Karpas-422 (cell line): ENCODE measurements around the gene GABRR2. TPM values are rescaled to one million over a fixed set of nuclear protein-coding genes. Genes with fewer than 3 reads are reported as not detected.
A peak's percentile ranks its signal among the peaks of the same experiment; 100 is the strongest.

Source experiments
- DNase-seq: peaks from one replicate; pipeline ENCODE4 v3.0.0-alpha.2; 2015
- H2AFZ ChIP-seq: fragments of 200-600 bp; sonication (generic); 2 replicates; pipeline ENCODE4 v1.6.1; 2014; ENCODE audit warnings: antibody characterized with exemption, low read length, mixed read lengths
- H3K27ac ChIP-seq: fragments of 200-600 bp; sonication (generic); 2 replicates; pipeline ENCODE4 v1.5.1; 2014; ENCODE audit warnings: mild to moderate bottlenecking, low read length, moderate library complexity
- H3K27me3 ChIP-seq: fragments of 200-600 bp; sonication (generic); 2 replicates; pipeline ENCODE4 v1.6.1; 2014; ENCODE audit warnings: low read length, mixed read lengths
- H3K36me3 ChIP-seq: fragments of 200-600 bp; sonication (generic); 2 replicates; pipeline ENCODE4 v1.6.1; 2014; ENCODE audit warnings: low read length, mixed read lengths; ENCODE audit not compliant: insufficient read depth
- H3K4me1 ChIP-seq: fragments of 200-600 bp; sonication (generic); 2 replicates; pipeline ENCODE4 v1.6.1; 2014; ENCODE audit warnings: mild to moderate bottlenecking, low read length, mixed read lengths
- H3K4me2 ChIP-seq: fragments of 200-600 bp; sonication (generic); 2 replicates; pipeline ENCODE4 v1.6.1; 2014; ENCODE audit warnings: low read length, low read depth, mild to moderate bottlenecking; ENCODE audit not compliant: poor library complexity, severe bottlenecking
- H3K4me3 ChIP-seq: fragments of 200-600 bp; sonication (generic); 2 replicates; pipeline ENCODE4 v1.5.1; 2014; ENCODE audit warnings: mild to moderate bottlenecking, antibody characterized with exemption, low read length, mixed read lengths
- H3K79me2 ChIP-seq: fragments of 200-600 bp; sonication (generic); 2 replicates; pipeline ENCODE4 v1.6.1; 2014; ENCODE audit warnings: mild to moderate bottlenecking, low read length, mixed read lengths
- H3K9ac ChIP-seq: fragments of 200-600 bp; sonication (generic); 2 replicates; pipeline ENCODE4 v1.6.0; 2014; ENCODE audit warnings: low read length
- H3K9me2 ChIP-seq: fragments of 200-600 bp; sonication (generic), shearing (Covaris generic); replicated peaks from 2 replicates; pipeline ENCODE4 v1.6.0; 2014; ENCODE audit warnings: mild to moderate bottlenecking, low read length, moderate library complexity; ENCODE audit not compliant: insufficient read depth
- H3K9me3 ChIP-seq: fragments of 300-700, 200-600 bp; sonication (generic); 2 replicates; pipeline ENCODE4 v1.6.1; 2014; ENCODE audit warnings: low read length, mixed read lengths
- H4K20me1 ChIP-seq: fragments of 200-600 bp; sonication (generic); 2 replicates; pipeline ENCODE4 v1.6.1; 2014; ENCODE audit warnings: mild to moderate bottlenecking, antibody characterized with exemption, low read length, low read depth; ENCODE audit not compliant: insufficient read depth
- total RNA-seq: library from RNA; depleted of rRNA; stranded (reverse); fragments of >200 nt; shearing (Covaris generic); gene quantifications from 2 replicates; pipeline ENCODE4 v1.2.3, GENCODE V29; 2014; ENCODE audit warnings: low replicate concordance

The GABRR2 gene
- total RNA-seq, 1 experiment from 2014 or later = 0.22 TPM

GRCh38 chr6:89353702-89354392 is 38.7 kb upstream of the GABRR2 start:
- Histone ChIP-seq H2AFZ (no peak overlapping the region), H3K4me2 (peak overlapping the region; percentile 93), H3K27ac (no peak overlapping the region), H3K9me3 (no peaks in the 10 kb centered on the region), H3K79me2 (peaks cover 32% of the 10 kb centered on the region), H3K4me1 (peaks cover 63% of the 10 kb centered on the region), H3K9ac (peak overlapping the region; percentile 94; the same call in 1 of the 2 replicates), H3K4me3 (peak overlapping the region; percentile 88; the same call in 1 of the 2 replicates), H3K36me3 (peaks cover 5% of the 10 kb centered on the region; the same call in 1 of the 2 replicates), H4K20me1 (no peaks in the 10 kb centered on the region), H3K27me3 (no peaks in the 10 kb centered on the region), H3K9me2 (no peaks in the 10 kb centered on the region)
- DNase-seq = peak; percentile 55

- Histone ChIP-seq H3K4me2 (peak overlapping the region; percentile 93), H3K9ac (peak overlapping the region; percentile 94), H2AFZ (peak overlapping the region; percentile 94), H3K9me2 (no peaks in the 10 kb centered on the region), H3K27me3 (no peaks in the 10 kb centered on the region), H3K36me3 (peaks cover 6% of the 10 kb centered on the region; the same call in 1 of the 2 replicates), H3K4me3 (peak overlapping the region; percentile 88), H3K79me2 (peaks cover 39% of the 10 kb centered on the region), H4K20me1 (peaks cover 5% of the 10 kb centered on the region; the same call in 1 of the 2 replicates), H3K4me1 (peaks cover 70% of the 10 kb centered on the region), H3K27ac (no peak overlapping the region), H3K9me3 (no peaks in the 10 kb centered on the region)
- no peak for DNase-seq
These were observed 38.0 kb upstream of the GABRR2 start for GRCh38 chr6:89353118-89353556.

- Histone ChIP-seq H4K20me1 (peaks cover 6% of the 10 kb centered on the region; the same call in 1 of the 2 replicates), H3K9me3 (no peaks in the 10 kb centered on the region), H3K9ac (peak within 1 kb of the TSS; percentile 94), H2AFZ (peak within 1 kb of the TSS; percentile 94), H3K27me3 (no peaks in the 10 kb centered on the region), H3K9me2 (no peaks in the 10 kb centered on the region), H3K27ac (peak within 1 kb of the TSS; percentile 92), H3K79me2 (peaks cover 46% of the 10 kb centered on the region), H3K4me2 (peak within 1 kb of the TSS; percentile 93), H3K36me3 (peaks cover 6% of the 10 kb centered on the region; the same call in 1 of the 2 replicates), H3K4me3 (peak within 1 kb of the TSS; percentile 88), H3K4me1 (peaks cover 70% of the 10 kb centered on the region)
- peak; percentile 85 for DNase-seq
These were observed 37.4 kb upstream of the GABRR2 start, which contains the start of gene UBE2J1 for GRCh38 chr6:89352278-89353117. UBE2J1 (minus strand) TSS chr6:89352722; CDS start chr6:89352569, 153 bp downstream.

- H3K4me1 ChIP-seq = peaks cover 67% of the 10 kb centered on the region
These were observed 36.7 kb upstream of the GABRR2 start for GRCh38 chr6:89351671-89352277.

GRCh38 chr6:89350281-89350966 is 35.3 kb upstream of the GABRR2 start:
- no peaks in the 10 kb centered on the region for H3K27me3 ChIP-seq
- peak overlapping the region; percentile 92 for H3K27ac ChIP-seq
- H3K4me2 ChIP-seq = peak overlapping the region; percentile 93
- H4K20me1 ChIP-seq = peaks cover 6% of the 10 kb centered on the region; the same call in 1 of the 2 replicates
- H2AFZ ChIP-seq = no peak overlapping the region
- peaks cover 64% of the 10 kb centered on the region for H3K4me1 ChIP-seq
- H3K9me3 ChIP-seq = no peaks in the 10 kb centered on the region
- H3K9ac ChIP-seq = peak overlapping the region; percentile 94
- DNase-seq = peak; percentile 89
- H3K4me3 ChIP-seq = peak overlapping the region; percentile 88
- no peaks in the 10 kb centered on the region for H3K9me2 ChIP-seq
- H3K79me2 ChIP-seq = peaks cover 66% of the 10 kb centered on the region
- peaks cover 6% of the 10 kb centered on the region; the same call in 1 of the 2 replicates for H3K36me3 ChIP-seq

More at GRCh38 chr6:89351671-89352277, 36.7 kb upstream of the GABRR2 start:
- H2AFZ ChIP-seq = peak overlapping the region; percentile 94; the same call in 1 of the 2 replicates
- peaks cover 6% of the 10 kb centered on the region; the same call in 1 of the 2 replicates for H4K20me1 ChIP-seq
- H3K9me2 ChIP-seq = no peaks in the 10 kb centered on the region
- peak overlapping the region; percentile 88 for H3K4me3 ChIP-seq
- H3K9ac ChIP-seq = peak overlapping the region; percentile 94
- peak overlapping the region; percentile 93 for H3K4me2 ChIP-seq
- peak; percentile 54 for DNase-seq
- no peaks in the 10 kb centered on the region for H3K27me3 ChIP-seq
- H3K79me2 ChIP-seq = peaks cover 53% of the 10 kb centered on the region
- peaks cover 6% of the 10 kb centered on the region; the same call in 1 of the 2 replicates for H3K36me3 ChIP-seq
- no peaks in the 10 kb centered on the region for H3K9me3 ChIP-seq
- H3K27ac ChIP-seq = peak overlapping the region; percentile 92

GRCh38 chr6:89348372-89348771 is 33.3 kb upstream of the GABRR2 start:
- Histone ChIP-seq H3K4me1 (peaks cover 61% of the 10 kb centered on the region), H3K9ac (peak overlapping the region; percentile 19; the same call in 1 of the 2 replicates), H3K4me2 (peak overlapping the region; percentile 26), H3K36me3 (peaks cover 6% of the 10 kb centered on the region; the same call in 1 of the 2 replicates), H3K27me3 (no peaks in the 10 kb centered on the region), H3K27ac (peak overlapping the region; percentile 16), H3K9me3 (no peaks in the 10 kb centered on the region), H2AFZ (no peak overlapping the region), H3K9me2 (no peaks in the 10 kb centered on the region), H4K20me1 (peaks cover 6% of the 10 kb centered on the region; the same call in 1 of the 2 replicates), H3K4me3 (no peak overlapping the region), H3K79me2 (peaks cover 85% of the 10 kb centered on the region)
- DNase-seq = no peak

GRCh38 chr6:89347825-89348224 is 32.7 kb upstream of the GABRR2 start:
- peak overlapping the region; percentile 26 for H3K4me2 ChIP-seq
- H3K27ac ChIP-seq = 0 out of 2 replicates have a peak overlapping the region, but pooled peaks have one; percentile 16

More at GRCh38 chr6:89347825-89348224, 32.7 kb upstream of the GABRR2 start:
- Histone ChIP-seq H3K36me3 (peaks cover 6% of the 10 kb centered on the region; the same call in 1 of the 2 replicates), H2AFZ (no peak overlapping the region), H3K4me3 (no peak overlapping the region), H3K9me2 (no peaks in the 10 kb centered on the region), H3K9ac (peak overlapping the region; percentile 19; the same call in 1 of the 2 replicates), H3K9me3 (no peaks in the 10 kb centered on the region), H3K4me1 (peaks cover 56% of the 10 kb centered on the region), H4K20me1 (peaks cover 6% of the 10 kb centered on the region; the same call in 1 of the 2 replicates), H3K27me3 (no peaks in the 10 kb centered on the region), H3K79me2 (peaks cover 89% of the 10 kb centered on the region)
- no peak for DNase-seq
